Measurements from ENCODE around the gene NCK1.

NCK1 gene

DNA sequence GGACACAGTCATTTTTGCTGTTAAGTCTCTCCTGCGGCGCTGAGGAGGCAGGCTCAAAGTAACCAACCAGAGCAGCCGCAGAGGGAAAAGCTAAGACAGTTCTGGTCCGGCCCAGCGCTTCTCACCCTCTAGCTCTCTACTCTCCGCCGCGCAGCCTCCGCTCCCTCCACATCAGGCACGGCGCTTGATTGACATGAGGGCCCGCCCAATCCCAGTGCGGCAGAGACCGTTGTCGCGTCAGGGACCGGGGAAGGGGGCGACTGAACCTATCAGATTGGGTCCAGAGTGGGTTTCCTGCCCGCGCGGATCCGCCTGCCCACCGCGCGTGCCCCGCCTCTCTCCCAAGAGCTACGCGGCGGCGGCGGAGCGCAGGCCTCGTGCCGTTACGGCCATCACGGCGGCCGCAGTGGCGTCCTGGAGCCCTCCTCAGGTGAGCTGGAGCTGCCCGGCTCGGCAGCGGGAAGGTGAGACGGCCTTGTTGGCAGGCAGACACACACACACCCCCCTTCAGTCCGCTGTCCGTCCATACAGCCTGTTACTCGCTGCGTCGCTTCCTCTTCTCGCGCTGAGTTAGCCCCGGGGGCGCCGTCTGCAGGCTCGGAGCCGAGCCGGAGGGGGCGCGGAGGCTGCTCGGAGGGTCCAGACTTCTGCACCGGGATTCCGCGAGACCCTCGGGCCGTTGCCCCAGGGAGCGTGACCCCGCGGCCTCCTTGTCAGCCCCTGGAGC lies at the start of gene NCK1:
Gene NCK1, plus strand, starts transcription at position 319 of the 727 bp plus-strand sequence. CDS start 65,794 bp downstream, outside the sequence.
- in situ Hi-C loops (cut with HindIII; ENCODE audit: low sequenced_read_pairs), result no loop called here
- H3K4me3 ChIP-seq (ENCODE audit: low read depth, low read length), result peak within 1 kb of the TSS; percentile 82
- TF ChIP-seq, protein P1, sequence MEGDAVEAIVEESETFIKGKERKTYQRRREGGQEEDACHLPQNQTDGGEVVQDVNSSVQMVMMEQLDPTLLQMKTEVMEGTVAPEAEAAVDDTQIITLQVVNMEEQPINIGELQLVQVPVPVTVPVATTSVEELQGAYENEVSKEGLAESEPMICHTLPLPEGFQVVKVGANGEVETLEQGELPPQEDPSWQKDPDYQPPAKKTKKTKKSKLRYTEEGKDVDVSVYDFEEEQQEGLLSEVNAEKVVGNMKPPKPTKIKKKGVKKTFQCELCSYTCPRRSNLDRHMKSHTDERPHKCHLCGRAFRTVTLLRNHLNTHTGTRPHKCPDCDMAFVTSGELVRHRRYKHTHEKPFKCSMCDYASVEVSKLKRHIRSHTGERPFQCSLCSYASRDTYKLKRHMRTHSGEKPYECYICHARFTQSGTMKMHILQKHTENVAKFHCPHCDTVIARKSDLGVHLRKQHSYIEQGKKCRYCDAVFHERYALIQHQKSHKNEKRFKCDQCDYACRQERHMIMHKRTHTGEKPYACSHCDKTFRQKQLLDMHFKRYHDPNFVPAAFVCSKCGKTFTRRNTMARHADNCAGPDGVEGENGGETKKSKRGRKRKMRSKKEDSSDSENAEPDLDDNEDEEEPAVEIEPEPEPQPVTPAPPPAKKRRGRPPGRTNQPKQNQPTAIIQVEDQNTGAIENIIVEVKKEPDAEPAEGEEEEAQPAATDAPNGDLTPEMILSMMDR (IDR thresholded peaks at IDR 0.05; ENCODE audit: low read depth, low read length), result peak; percentile 21
- DNase-seq (ENCODE audit: low read depth, low spot score), result peak; percentile 99

DNA sequence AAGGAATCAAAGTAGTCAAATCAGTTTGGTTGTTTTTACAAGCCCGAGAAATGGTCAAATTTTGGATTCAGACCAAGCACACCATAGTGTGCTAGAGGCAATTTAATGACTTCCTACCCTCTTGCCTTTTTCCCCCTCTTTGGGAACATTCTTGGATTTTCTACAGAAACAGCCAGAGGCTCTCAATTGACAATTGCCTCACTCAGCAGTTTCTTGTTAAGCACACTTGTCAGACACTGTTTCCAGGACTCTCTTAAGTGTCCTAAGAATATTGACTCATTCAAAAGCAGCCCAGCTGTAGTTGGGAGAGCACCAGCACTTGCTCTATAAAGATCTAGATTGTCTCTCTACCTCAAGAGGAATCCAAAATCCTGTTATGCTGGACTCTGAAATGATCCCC lies 44.6 kb upstream of the NCK1 start:
- TF ChIP-seq, protein P1 (IDR thresholded peaks at IDR 0.05; ENCODE audit: low read depth, low read length), result no peak
- DNase-seq (ENCODE audit: low read depth, low spot score), result no peak
- in situ Hi-C loops (cut with HindIII; ENCODE audit: low sequenced_read_pairs), result no loop called here
- H3K4me3 ChIP-seq (ENCODE audit: low read depth, low read length), result no peak overlapping the region

DNA sequence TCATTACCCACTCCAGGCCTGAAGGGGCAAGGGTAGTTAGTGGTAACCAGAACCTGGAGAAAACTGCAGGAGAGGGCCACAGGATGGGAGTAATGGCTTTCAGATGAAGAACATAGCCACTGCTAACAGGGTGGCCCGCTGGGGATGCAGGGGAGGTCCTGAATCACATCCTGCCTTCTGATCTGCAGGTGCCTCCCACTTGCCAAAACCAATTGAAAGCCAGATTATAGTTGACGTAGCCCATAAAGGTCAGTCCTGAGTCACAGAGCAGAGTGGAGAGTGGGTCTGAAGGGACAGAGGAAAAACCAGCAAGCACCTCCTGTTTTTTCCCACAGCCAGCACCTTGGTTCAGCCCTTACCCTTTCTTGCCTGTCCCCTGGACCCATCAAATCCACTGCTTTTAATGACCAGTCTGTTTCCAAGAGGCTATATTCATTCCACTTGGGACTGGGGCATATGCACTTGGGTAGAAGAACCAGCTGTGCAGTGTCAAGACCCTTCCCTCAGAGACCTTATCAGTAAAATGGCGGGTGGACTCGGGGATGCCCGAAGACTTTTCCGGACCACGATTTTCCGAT lies 43.7 kb upstream of the NCK1 start:
- TF ChIP-seq, protein P1 (IDR thresholded peaks at IDR 0.05; ENCODE audit: low read depth, low read length), result peak; percentile 23
- in situ Hi-C loops (cut with HindIII; ENCODE audit: low sequenced_read_pairs), result no loop called here
- peak; percentile 85 for DNase-seq (ENCODE audit: low read depth, low spot score)
- H3K4me3 ChIP-seq (ENCODE audit: low read depth, low read length), result peak overlapping the region; percentile 78

DNA sequence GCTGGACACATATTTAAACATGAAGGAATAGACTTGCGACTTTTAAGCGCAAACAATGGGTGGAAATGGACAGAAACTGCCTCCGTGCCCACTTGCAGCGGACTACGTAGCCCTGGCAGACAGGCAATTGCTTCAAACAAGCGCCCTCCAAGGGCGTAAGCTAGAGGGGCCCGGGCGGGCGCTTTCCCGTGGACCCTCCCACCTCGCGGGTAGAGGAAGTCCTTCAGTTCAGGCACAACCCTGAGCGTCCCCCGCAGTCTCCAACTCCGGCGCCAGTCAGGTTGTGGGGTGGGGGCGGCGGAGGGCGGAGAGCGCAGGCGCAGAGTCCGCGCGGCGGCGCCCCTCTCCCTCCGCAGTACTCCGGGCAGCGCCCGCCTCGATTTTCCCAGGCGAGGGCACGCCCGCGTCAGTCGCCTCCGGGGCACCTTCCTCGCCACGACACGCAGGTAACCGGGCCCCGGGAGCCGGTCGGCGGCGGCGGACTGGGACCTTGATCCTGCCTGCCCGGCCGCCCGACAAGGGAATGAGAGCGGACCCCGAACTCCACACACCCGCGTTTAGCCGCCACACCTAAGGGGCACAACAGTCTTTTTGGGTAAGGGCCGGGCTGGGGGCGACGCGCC lies 43.1 kb upstream of the NCK1 start, which contains the start of gene SLC35G2:
Gene SLC35G2, plus strand, starts transcription at position 358 of the 623 bp plus-strand sequence. CDS start 35,335 bp downstream, outside the sequence.
- in situ Hi-C loops (cut with HindIII; ENCODE audit: low sequenced_read_pairs), result no loop called here

DNA sequence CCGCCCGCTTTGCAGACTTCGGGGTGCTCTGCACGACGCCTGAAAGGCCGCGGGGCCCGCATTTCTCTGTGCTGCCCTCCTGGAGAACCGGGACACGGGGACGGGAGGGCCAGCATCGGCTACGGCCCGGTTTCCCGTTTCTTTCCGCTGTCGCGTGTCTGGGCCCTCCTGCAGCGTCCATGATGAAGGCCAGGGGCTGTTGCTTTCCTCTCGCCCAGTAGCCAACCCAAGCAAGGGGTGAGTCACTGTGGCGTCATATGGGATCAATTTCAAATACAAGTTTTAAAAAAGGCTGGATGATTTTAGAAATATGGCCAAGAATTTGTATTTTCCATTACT lies 42.6 kb upstream of the NCK1 start:
- H3K4me3 ChIP-seq (ENCODE audit: low read depth, low read length), result peak overlapping the region; percentile 78
- TF ChIP-seq, protein P1 (IDR thresholded peaks at IDR 0.05; ENCODE audit: low read depth, low read length), result no peak
- in situ Hi-C loops (cut with HindIII; ENCODE audit: low sequenced_read_pairs), result no loop called here
- DNase-seq (ENCODE audit: low read depth, low spot score), result peak; percentile 83

More for the DNA sequence above, 43.1 kb upstream of the NCK1 start, which contains the start of gene SLC35G2:
- TF ChIP-seq, protein P1 (IDR thresholded peaks at IDR 0.05; ENCODE audit: low read depth, low read length), result no peak
- peak within 1 kb of the TSS; percentile 78 for H3K4me3 ChIP-seq (ENCODE audit: low read depth, low read length)
- DNase-seq (ENCODE audit: low read depth, low spot score), result peak; percentile 57

DNA sequence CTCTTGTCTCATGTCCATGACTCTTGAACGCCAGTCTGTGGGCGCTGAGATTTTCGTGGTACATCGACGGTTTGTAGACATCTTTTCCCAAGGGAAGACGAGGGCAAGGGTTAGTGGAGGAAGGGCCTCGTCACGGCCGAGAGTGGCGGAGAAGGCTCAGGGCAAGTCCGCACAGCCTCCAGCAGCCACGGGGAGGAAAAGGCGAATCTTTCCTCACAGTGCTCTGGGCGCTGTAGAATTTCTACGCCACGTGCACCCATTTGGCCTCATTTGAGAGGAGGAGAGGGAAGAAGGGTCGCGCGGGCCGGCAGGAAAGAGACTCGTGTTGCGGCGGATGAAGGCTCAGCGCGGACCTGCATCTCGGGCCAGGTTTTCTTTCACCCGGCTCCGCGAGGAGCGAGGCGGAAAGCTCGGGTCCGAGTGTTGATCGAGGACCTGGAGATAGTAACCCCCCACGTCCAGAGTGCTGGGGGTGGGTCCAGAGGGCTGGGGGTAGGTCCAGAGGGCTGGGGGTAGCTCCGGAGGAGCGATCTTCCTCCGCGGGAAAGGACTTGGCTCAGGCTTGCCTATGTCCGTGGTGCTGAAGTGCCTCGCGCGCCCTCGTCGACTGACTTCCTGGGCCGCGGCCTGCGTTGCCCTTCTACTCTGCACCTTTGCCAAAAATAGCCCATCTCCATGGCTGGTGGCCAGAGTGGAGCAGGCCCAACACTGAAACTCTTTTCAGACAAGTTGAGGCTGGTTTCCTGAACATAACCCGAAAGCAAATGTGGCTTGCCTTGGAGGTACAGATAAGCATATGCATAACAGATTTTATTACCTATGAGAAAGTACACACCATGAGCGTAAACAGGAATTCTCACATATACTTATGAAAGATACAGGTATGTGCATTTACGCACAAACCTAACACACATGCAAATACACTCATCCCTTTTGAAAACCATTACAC lies 42.0 kb upstream of the NCK1 start:
- peak overlapping the region; percentile 78 for H3K4me3 ChIP-seq (ENCODE audit: low read depth, low read length)
- peak; percentile 68 for DNase-seq (ENCODE audit: low read depth, low spot score)
- in situ Hi-C loops (cut with HindIII; ENCODE audit: low sequenced_read_pairs), result no loop called here
- TF ChIP-seq, protein P1 (IDR thresholded peaks at IDR 0.05; ENCODE audit: low read depth, low read length), result no peak
